K562 (cell line): ENCODE measurements around the gene ZNF319. TPM values are rescaled to one million over a fixed set of nuclear protein-coding genes. Genes with fewer than 3 reads are reported as not detected.

Source experiments
- ARNT ChIP-seq, 2 experiments: fragments of 450-650 bp; IDR thresholded peaks; 2 replicates each; pipeline ENCODE4 v1.6.1; 2016; ENCODE audit warnings: mild to moderate bottlenecking in 1 of 2
- CREM ChIP-seq: IDR thresholded peaks from 2 replicates; pipeline ENCODE4 v1.6.1; 2014; ENCODE audit warnings: antibody characterized with exemption, low read depth
- HDAC3 ChIP-seq: fragments of 450-650 bp; IDR thresholded peaks from 2 replicates; pipeline ENCODE4 v1.6.1; 2018; ENCODE audit warnings: borderline replicate concordance, mild to moderate bottlenecking, moderate library complexity; ENCODE audit not compliant: partially characterized antibody
- HSF4 ChIP-seq: fragments of 250-450 bp; sonication (Bioruptor Pico); IDR thresholded peaks from 2 replicates; pipeline ENCODE4 v2.1.2; 2022; ENCODE audit warnings: mild to moderate bottlenecking, moderate library complexity, borderline replicate concordance
- KHSRP ChIP-seq: fragments of 450-650 bp; IDR thresholded peaks from 2 replicates; pipeline ENCODE4 v1.6.1; 2017
- MED1 ChIP-seq: sonication (generic); formaldehyde crosslinking; IDR thresholded peaks from 2 replicates; pipeline ENCODE4 v1.8.1; 2023; ENCODE audit warnings: missing genetic modification reagents, borderline replicate concordance
- NCOA2 ChIP-seq, 2 experiments: fragments of 450-650 bp; IDR thresholded peaks; 2 replicates each; pipeline ENCODE4 v1.6.1; 2018; ENCODE audit warnings: mild to moderate bottlenecking in 2 of 2, moderate library complexity in 1 of 2; ENCODE audit not compliant: partially characterized antibody in 2 of 2
- RBM15 ChIP-seq: fragments of 200-400 bp; formaldehyde crosslinking; IDR thresholded peaks from 2 replicates; pipeline ENCODE4 v1.6.1; 2018; ENCODE audit warnings: mild to moderate bottlenecking, low read length, moderate library complexity; ENCODE audit not compliant: insufficient read depth
- SRSF1 ChIP-seq: fragments of 200-400 bp; formaldehyde crosslinking; IDR thresholded peaks from 2 replicates; pipeline ENCODE4 v1.6.1; 2017; ENCODE audit warnings: mild to moderate bottlenecking, low read depth, low read length, moderate library complexity
- ZFX ChIP-seq: sonication (generic); formaldehyde crosslinking; IDR thresholded peaks from 2 replicates; pipeline ENCODE4 v1.8.0; 2022; ENCODE audit warnings: mild to moderate bottlenecking, missing genetic modification reagents, moderate library complexity
- ZNF165 ChIP-seq: fragments of 250-450 bp; sonication (Bioruptor Pico); IDR thresholded peaks from 2 replicates; pipeline ENCODE4 v1.4.0; 2020; ENCODE audit warnings: borderline replicate concordance
- ZNF699 ChIP-seq: fragments of 250-450 bp; sonication (Bioruptor Pico); IDR thresholded peaks from 2 replicates; pipeline ENCODE4 v1.8.0; 2021; ENCODE audit warnings: mild to moderate bottlenecking, moderate library complexity; ENCODE audit not compliant: insufficient replicate concordance
- polyA plus RNA-seq, 8 experiments: library from polyadenylated mRNA; depleted of rRNA in 4 of 8; stranded (reverse) in 5 of 8; unstranded in 3 of 8; fragments of >200 nt; fragmentation: Nextera tagmentation in 2 of 8; fragmentation: Illumina TruSeq in 1 of 8; extraction: Ambion mirVana in 2 of 8; extraction: Trizol in 1 of 8; gene quantifications; 2 replicates each; pipeline versions ENCODE4 v1.2.1 to v1.2.3, GENCODE V29; 2011 to 2014; ENCODE audit warnings: inconsistent platforms in 1 of 8, missing spikeins in 1 of 8
- total RNA-seq, 7 experiments: library from RNA; depleted of rRNA in 6 of 7; stranded (reverse); fragments of >200 nt in 6 of 7; fragmentation: Illumina TruSeq in 2 of 7; extraction: Trizol in 2 of 7; gene quantifications; 2 replicates each; pipeline versions ENCODE4 v1.2.1 to v1.2.3, GENCODE V29; 2011 to 2021; ENCODE audit warnings: low replicate concordance in 1 of 7
- TF ChIP-seq, protein P1 (sequence below): fragments of 450-650 bp; formaldehyde crosslinking; IDR thresholded peaks from 2 replicates; pipeline ENCODE4 v1.4.0; 2020; ENCODE audit warnings: mild to moderate bottlenecking, mixed read lengths
- TF ChIP-seq, protein P2 (sequence below): conservative IDR thresholded peaks from 2 replicates; pipeline ENCODE4 v1.6.1; 2011; ENCODE audit warnings: low read depth, mild to moderate bottlenecking, low read length; ENCODE audit not compliant: control insufficient read depth
- TF ChIP-seq, protein P3 (sequence below), 2 experiments: fragments of 450-650 bp in 1 of 2; sonication (generic) in 1 of 2; formaldehyde crosslinking in 1 of 2; IDR thresholded peaks; 2 replicates each; pipeline versions ENCODE4 v1.7.1 to v1.9.0; 2016 to 2022; ENCODE audit warnings: inconsistent platforms in 1 of 2, mild to moderate bottlenecking in 1 of 2, missing genetic modification reagents in 1 of 2

Gene ZNF319
- total and polyA plus RNA-seq, 9 of the 15 experiments (the other 6 are each of a cell fraction or from before 2014, with no cell fraction given) = 0.20 to 5.7 (median 1.4) TPM

DNA sequence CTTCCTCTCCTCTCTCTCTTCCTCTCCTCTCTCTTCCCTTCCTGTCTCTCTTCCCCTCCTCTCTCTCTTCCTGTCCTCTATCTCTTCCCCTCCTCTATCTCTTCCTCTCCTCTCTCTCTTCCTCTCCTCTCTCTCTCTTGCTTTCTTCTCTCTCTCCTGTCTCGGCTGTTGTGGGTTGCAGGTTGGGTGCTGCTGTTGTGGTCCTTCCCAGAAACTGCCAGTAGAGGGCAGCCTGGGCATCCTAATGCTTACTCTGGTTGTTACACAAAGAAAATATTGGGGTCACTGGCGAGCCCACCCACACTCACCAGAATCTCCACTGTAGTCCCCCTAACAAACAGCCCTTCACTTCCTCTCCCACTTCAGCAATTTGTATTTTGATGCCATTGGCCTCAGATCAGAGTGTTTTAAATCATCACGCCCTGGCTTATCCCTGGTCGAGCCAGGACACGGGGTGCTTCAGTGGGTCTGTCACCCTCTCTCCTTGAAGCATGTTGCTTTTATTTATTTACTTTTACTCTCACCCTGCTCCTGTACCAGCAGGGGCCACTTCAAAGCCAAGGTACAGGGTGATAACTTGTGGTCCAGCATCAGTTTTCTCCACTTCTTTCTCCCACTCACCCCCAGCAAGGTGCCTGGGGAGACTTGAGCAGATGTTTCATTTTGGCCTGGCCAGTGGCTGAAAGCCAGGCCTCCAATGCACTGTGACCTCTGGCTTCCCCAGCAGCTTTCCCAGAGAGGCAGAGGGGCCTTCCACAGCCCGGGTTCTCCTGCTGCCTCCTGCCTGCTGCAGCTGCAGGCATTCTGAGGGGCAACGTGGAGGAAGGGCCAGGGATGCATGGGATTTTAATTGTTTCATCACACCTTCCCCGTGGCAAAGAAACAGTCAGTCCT is 20.4 kb upstream of the ZNF319 start (continued):
- TF ChIP-seq, protein P1, sequence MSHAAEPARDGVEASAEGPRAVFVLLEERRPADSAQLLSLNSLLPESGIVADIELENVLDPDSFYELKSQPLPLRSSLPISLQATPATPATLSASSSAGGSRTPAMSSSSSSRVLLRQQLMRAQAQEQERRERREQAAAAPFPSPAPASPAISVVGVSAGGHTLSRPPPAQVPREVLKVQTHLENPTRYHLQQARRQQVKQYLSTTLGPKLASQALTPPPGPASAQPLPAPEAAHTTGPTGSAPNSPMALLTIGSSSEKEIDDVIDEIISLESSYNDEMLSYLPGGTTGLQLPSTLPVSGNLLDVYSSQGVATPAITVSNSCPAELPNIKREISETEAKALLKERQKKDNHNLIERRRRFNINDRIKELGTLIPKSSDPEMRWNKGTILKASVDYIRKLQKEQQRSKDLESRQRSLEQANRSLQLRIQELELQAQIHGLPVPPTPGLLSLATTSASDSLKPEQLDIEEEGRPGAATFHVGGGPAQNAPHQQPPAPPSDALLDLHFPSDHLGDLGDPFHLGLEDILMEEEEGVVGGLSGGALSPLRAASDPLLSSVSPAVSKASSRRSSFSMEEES (CRISPR knock-in tag) = no peak
- no peak for TF ChIP-seq ZNF699 (CRISPR knock-in tag)
- TF ChIP-seq, protein P2, sequence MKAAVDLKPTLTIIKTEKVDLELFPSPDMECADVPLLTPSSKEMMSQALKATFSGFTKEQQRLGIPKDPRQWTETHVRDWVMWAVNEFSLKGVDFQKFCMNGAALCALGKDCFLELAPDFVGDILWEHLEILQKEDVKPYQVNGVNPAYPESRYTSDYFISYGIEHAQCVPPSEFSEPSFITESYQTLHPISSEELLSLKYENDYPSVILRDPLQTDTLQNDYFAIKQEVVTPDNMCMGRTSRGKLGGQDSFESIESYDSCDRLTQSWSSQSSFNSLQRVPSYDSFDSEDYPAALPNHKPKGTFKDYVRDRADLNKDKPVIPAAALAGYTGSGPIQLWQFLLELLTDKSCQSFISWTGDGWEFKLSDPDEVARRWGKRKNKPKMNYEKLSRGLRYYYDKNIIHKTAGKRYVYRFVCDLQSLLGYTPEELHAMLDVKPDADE = no peak
- TF ChIP-seq, protein P3, sequence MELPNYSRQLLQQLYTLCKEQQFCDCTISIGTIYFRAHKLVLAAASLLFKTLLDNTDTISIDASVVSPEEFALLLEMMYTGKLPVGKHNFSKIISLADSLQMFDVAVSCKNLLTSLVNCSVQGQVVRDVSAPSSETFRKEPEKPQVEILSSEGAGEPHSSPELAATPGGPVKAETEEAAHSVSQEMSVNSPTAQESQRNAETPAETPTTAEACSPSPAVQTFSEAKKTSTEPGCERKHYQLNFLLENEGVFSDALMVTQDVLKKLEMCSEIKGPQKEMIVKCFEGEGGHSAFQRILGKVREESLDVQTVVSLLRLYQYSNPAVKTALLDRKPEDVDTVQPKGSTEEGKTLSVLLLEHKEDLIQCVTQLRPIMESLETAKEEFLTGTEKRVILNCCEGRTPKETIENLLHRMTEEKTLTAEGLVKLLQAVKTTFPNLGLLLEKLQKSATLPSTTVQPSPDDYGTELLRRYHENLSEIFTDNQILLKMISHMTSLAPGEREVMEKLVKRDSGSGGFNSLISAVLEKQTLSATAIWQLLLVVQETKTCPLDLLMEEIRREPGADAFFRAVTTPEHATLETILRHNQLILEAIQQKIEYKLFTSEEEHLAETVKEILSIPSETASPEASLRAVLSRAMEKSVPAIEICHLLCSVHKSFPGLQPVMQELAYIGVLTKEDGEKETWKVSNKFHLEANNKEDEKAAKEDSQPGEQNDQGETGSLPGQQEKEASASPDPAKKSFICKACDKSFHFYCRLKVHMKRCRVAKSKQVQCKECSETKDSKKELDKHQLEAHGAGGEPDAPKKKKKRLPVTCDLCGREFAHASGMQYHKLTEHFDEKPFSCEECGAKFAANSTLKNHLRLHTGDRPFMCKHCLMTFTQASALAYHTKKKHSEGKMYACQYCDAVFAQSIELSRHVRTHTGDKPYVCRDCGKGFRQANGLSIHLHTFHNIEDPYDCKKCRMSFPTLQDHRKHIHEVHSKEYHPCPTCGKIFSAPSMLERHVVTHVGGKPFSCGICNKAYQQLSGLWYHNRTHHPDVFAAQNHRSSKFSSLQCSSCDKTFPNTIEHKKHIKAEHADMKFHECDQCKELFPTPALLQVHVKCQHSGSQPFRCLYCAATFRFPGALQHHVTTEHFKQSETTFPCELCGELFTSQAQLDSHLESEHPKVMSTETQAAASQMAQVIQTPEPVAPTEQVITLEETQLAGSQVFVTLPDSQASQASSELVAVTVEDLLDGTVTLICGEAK (IDR thresholded peaks at IDR 0.05) = no peak
- TF ChIP-seq, protein P3 (CRISPR knock-in tag; IDR thresholded peaks at IDR 0.05) = no peak
- TF ChIP-seq ZNF165 (CRISPR knock-in tag) = no peak
- TF ChIP-seq CREM = no peak
- TF ChIP-seq RBM15 = no peak
- TF ChIP-seq NCOA2 (IDR thresholded peaks at IDR 0.05; ENCODE audit: partially characterized antibody in 2 of 2) = no peak
- peak in 1 of 2 experiments; percentile 63; a peak in 1 of 4 replicates for TF ChIP-seq ARNT (IDR thresholded peaks at IDR 0.05)
- no peak for TF ChIP-seq HDAC3
- TF ChIP-seq HSF4 (CRISPR knock-in tag) = no peak
- no peak for TF ChIP-seq MED1
- no peak for TF ChIP-seq ZFX
- TF ChIP-seq KHSRP = no peak
- no peak for TF ChIP-seq SRSF1
